ENCODE measurements around the gene FXYD2. TPM values are rescaled to one million over a fixed set of nuclear protein-coding genes. Genes with fewer than 3 reads are reported as not detected.

The FXYD2 gene
- total RNA-seq, 2 donors from 2014 or later, result 0.98 to 1.5 TPM

DNA sequence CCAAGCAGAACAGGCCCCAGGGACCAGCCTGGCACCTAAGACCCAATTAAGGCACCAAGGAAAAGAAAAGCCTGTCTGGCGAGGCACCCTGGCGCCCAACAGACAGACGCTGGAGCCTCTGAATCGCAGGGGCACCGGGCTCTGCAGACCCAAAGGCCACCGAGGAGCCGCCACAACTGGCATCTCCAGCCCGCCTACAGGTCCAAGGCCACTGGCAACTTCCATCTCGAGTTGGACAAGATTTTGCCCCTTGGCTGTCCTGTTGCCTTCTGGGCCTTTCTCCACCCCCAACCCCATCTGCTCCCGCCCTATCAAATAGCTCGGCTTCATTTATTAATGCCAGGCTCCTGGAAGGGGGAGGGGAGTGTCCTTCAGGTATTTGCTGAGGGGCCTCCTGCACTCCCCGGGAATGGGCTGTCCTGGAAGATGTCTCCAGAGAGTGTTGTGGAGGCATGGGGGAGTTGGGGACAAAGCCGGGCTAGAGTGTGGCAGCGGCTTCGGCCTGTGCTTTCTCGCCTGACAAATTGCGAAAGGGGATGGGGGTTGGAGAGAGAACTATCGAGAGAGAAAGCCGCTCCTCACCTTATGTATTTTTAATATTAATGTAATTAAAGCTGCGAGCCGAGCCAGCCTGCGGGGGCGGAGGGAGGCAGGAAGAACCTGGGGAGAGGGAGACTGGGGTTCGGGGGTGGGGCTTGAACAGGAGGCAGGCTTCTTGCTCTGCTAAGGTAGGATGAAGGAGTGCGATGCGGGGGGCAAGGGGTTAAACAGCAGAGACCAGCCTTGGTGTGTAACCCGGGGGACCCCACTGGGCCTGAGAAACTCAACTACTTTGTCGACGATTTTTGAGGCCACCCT, 29.5 kb downstream of the FXYD2 start:
- intact Hi-C loops (cut with DNase I), result no loop called here
- Histone ChIP-seq H3K4me1 (peaks cover 5% of the 10 kb centered on the region), H3K27ac (no peak overlapping the region), H3K36me3 (no peaks in the 10 kb centered on the region), H3K9me3 (no peaks in the 10 kb centered on the region), H3K9ac (ENCODE audit: low read depth in 2 of 2, low read length in 2 of 2) (no peak overlapping the region), H3K27me3 (peaks cover 28% of the 10 kb centered on the region), H3K4me3 (no peak overlapping the region)
- TF ChIP-seq, protein P1, sequence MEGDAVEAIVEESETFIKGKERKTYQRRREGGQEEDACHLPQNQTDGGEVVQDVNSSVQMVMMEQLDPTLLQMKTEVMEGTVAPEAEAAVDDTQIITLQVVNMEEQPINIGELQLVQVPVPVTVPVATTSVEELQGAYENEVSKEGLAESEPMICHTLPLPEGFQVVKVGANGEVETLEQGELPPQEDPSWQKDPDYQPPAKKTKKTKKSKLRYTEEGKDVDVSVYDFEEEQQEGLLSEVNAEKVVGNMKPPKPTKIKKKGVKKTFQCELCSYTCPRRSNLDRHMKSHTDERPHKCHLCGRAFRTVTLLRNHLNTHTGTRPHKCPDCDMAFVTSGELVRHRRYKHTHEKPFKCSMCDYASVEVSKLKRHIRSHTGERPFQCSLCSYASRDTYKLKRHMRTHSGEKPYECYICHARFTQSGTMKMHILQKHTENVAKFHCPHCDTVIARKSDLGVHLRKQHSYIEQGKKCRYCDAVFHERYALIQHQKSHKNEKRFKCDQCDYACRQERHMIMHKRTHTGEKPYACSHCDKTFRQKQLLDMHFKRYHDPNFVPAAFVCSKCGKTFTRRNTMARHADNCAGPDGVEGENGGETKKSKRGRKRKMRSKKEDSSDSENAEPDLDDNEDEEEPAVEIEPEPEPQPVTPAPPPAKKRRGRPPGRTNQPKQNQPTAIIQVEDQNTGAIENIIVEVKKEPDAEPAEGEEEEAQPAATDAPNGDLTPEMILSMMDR (IDR thresholded peaks at IDR 0.05), result no peak
- no peak for DNase-seq

DNA sequence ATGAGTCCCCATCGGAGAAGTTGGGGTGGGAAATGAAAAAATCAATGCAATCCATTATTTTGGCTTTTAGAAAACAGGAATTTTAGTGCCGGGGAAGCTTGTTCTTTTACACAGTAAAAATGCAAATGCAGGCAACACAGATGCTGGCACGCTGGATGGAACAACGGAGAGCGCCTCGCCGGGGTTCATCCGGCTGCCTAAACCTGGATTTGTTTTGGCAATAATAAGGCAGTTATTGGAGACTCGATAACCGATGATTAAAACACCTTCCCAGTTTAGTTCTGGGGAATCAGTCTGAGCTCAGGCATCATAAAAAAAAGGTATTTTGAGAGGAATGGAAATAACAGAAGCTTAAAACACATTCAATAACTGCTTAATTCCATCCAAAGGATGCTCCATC, 30.4 kb downstream of the FXYD2 start:
- Histone ChIP-seq H3K9me3 (no peaks in the 10 kb centered on the region), H3K27ac (no peak overlapping the region), H3K4me1 (peaks cover 5% of the 10 kb centered on the region), H3K27me3 (peaks cover 28% of the 10 kb centered on the region), H3K36me3 (no peaks in the 10 kb centered on the region), H3K9ac (ENCODE audit: low read depth in 2 of 2, low read length in 2 of 2) (no peak overlapping the region), H3K4me3 (no peak overlapping the region)
- DNase-seq, result no peak
- intact Hi-C loops (cut with DNase I), result no loop called here
- TF ChIP-seq, protein P1 (IDR thresholded peaks at IDR 0.05), result no peak

DNA sequence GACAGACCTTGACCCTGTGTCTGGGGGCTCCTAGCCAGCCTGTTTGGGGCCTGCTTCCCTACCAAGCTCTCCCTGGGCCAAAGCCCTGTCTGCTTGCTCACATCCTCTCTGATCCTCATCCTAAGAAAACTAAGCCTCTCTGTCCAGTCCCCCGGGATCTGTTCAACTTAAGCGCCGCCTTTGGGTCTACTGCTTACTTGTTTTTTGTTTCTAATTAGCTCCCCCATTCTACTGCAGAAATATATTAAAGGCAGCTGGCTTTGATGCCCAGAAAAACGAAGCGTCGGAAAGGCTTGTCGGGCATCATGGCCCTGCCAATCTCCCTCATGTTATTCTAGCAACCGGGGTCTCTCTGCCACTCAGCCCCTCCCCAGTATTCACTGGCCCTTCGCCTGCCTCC, 31.0 kb downstream of the FXYD2 start:
- Histone ChIP-seq H3K9me3 (no peaks in the 10 kb centered on the region), H3K4me1 (peaks cover 5% of the 10 kb centered on the region), H3K36me3 (no peaks in the 10 kb centered on the region), H3K27ac (no peak overlapping the region), H3K4me3 (no peak overlapping the region), H3K9ac (ENCODE audit: low read depth in 2 of 2, low read length in 2 of 2) (no peak overlapping the region), H3K27me3 (peaks cover 28% of the 10 kb centered on the region)
- TF ChIP-seq, protein P1 (IDR thresholded peaks at IDR 0.05), result no peak
- no peak for DNase-seq
- intact Hi-C loops (cut with DNase I), result no loop called here

DNA sequence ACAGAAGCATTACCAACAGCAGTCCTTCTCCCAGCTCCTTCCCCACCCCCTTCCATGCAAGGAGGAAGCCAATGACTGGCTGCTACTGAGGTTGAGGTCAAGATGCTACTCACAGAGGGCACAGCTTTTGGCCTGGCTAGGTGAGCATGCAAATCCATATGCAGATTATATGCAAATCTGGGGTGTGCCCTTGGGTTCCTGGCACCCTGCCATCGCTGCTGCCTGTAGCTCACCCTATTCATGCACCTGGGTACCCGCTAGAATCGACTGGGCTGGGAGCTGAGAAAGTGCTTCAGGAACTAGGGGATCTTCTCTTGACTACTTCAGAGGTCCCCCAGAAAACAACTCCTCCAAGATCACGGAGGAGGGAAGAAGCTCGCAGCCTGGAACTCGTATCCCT, 31.6 kb downstream of the FXYD2 start:
- no peak overlapping the region for H3K9ac ChIP-seq (ENCODE audit: low read depth in 2 of 2, low read length in 2 of 2)
- H3K27me3 ChIP-seq, result peaks cover 28% of the 10 kb centered on the region
- H3K27ac ChIP-seq, result no peak overlapping the region
- H3K36me3 ChIP-seq, result no peaks in the 10 kb centered on the region
- no peaks in the 10 kb centered on the region for H3K9me3 ChIP-seq
- TF ChIP-seq, protein P1 (IDR thresholded peaks at IDR 0.05), result no peak
- no peak overlapping the region for H3K4me3 ChIP-seq
- H3K4me1 ChIP-seq, result peaks cover 5% of the 10 kb centered on the region
- intact Hi-C loops (cut with DNase I), result no loop called here
- no peak for DNase-seq

DNA sequence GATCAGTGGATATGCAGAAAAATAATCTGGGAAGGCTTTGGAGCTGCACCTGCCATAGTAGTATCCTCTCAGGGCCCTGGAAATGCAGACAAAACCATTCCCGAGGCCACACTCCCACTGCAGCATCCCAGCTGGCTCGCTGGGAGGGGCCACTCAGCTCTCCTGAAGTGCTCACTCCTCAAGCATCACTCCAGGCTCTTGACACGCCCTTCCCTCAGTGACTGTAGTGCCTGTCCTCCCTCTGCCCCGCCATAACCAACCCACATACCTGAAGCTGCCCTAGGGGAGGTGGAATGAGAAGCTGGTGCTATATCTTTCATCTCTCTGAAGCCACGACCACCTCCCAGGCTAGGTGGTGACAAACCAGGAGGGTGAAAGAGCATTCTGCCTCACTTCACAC, 32.3 kb downstream of the FXYD2 start:
- no peak overlapping the region for H3K9ac ChIP-seq (ENCODE audit: low read depth in 2 of 2, low read length in 2 of 2)
- no peak overlapping the region for H3K4me3 ChIP-seq
- peaks cover 26% of the 10 kb centered on the region for H3K27me3 ChIP-seq
- H3K4me1 ChIP-seq, result peaks cover 5% of the 10 kb centered on the region
- H3K36me3 ChIP-seq, result no peaks in the 10 kb centered on the region
- TF ChIP-seq, protein P1 (IDR thresholded peaks at IDR 0.05), result no peak
- DNase-seq, result no peak
- intact Hi-C loops (cut with DNase I), result no loop called here
- H3K27ac ChIP-seq, result no peak overlapping the region
- no peaks in the 10 kb centered on the region for H3K9me3 ChIP-seq

Measured in colonic mucosa (tissue), 4 donors.